AG10803 (cell line): ENCODE data around the gene ZNF37A.
A peak's percentile ranks its signal among the peaks of the same experiment; 100 is the strongest.
"Not testable (repeated sequence)": the region's sequence is repeated elsewhere in the genome, so short reads cannot be mapped to it uniquely, and the experiment has no call there.

Experiments
- DNase-seq: peaks from one replicate; pipeline ENCODE4 v3.0.0; 2010; ENCODE audit warnings: low read depth
- H3K4me3 ChIP-seq: 2 replicates; pipeline ENCODE4 v1.5.1; 2011; ENCODE audit warnings: mild to moderate bottlenecking, low read length, control low read depth
- TF ChIP-seq, protein P1 (sequence below): conservative IDR thresholded peaks from 2 replicates; pipeline ENCODE4 v1.5.1; 2011; ENCODE audit warnings: mild to moderate bottlenecking, low read length, control low read depth, inconsistent platforms

Gene ZNF37A

DNA sequence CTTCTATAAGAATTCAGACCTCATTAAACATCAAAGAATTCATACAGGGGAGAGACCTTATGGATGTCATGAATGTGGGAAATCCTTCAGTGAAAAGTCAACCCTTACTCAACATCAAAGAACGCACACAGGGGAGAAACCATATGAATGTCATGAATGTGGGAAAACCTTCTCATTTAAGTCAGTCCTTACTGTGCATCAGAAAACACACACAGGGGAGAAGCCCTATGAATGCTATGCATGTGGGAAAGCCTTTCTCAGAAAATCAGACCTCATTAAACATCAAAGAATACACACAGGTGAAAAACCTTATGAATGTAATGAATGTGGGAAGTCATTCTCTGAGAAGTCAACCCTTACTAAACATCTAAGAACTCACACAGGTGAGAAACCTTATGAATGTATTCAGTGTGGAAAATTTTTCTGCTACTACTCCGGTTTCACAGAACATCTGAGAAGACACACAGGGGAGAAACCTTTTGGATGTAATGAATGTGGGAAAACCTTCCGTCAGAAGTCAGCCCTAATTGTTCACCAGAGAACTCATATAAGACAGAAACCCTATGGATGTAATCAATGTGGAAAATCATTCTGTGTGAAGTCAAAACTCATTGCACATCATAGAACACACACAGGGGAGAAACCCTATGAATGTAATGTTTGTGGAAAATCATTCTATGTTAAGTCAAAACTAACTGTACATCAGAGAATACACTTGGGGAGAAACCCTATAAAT is 24.1 kb downstream of the ZNF37A start:
- TF ChIP-seq, protein P1, sequence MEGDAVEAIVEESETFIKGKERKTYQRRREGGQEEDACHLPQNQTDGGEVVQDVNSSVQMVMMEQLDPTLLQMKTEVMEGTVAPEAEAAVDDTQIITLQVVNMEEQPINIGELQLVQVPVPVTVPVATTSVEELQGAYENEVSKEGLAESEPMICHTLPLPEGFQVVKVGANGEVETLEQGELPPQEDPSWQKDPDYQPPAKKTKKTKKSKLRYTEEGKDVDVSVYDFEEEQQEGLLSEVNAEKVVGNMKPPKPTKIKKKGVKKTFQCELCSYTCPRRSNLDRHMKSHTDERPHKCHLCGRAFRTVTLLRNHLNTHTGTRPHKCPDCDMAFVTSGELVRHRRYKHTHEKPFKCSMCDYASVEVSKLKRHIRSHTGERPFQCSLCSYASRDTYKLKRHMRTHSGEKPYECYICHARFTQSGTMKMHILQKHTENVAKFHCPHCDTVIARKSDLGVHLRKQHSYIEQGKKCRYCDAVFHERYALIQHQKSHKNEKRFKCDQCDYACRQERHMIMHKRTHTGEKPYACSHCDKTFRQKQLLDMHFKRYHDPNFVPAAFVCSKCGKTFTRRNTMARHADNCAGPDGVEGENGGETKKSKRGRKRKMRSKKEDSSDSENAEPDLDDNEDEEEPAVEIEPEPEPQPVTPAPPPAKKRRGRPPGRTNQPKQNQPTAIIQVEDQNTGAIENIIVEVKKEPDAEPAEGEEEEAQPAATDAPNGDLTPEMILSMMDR = no peak
- no peak overlapping the region for H3K4me3 ChIP-seq
- DNase-seq = peak; percentile 17

DNA sequence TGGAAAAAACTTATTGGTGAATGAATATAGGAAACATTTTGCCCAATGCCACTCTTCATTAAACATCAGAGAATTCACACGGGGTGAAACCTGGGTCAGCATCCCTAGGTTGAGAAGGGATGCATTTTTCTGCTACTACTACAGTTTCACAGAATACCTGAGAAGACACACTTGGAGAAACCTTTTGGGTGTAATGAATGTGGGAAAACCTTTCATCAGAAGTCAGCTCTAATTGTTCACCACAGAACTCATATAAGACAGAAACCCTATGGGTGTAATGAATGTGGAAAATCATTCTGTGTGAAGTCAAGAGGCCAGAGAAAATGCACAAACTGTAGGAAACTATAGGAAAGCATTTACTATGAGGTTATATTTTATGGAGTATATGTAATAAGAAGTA is 24.9 kb downstream of the ZNF37A start:
- H3K4me3 ChIP-seq = no peak overlapping the region
- TF ChIP-seq, protein P1 = no peak
- DNase-seq = no peak

DNA sequence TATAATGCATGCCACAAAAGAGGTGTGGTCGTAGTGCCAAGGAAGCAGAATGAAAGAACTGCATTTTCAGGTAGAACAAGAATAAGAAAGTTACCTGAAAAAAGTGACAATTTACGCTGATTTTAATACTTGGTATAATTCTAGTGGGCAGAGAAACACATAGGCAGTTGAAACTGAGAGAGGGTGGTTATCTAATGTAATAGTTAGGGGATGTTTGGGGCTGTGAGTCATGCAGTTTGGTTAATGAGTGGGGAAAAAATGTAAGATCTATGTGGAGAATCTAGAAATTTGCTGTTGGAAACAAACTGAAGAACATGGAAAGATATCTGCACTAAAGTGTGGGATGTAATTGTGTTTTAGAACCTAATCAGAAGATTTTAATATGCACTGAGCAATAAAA is 33.7 kb downstream of the ZNF37A start:
- TF ChIP-seq, protein P1 = no peak
- peak; percentile 5 for DNase-seq
- H3K4me3 ChIP-seq = no peak overlapping the region

DNA sequence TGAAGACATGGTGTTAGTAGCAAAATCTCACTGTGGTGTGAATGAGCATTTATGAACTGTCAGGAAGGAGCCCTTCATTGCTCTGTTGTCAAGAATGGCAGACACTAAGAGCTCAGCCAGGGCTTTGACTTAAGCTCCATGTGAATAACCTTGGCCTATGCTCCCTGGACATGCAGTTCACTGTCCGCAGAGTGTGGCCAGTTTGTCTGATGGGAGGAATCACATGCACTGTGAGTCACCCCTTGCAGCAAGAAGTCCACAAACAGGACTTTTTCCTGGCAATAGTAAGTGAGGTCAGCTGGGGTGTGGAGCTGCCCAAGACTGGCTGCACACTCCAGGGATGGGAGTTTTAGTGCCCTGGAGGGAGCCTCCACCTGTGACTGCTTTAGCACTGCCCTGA is 49.5 kb downstream of the ZNF37A start:
- no peak overlapping the region for H3K4me3 ChIP-seq
- TF ChIP-seq, protein P1 = no peak
- no peak for DNase-seq

DNA sequence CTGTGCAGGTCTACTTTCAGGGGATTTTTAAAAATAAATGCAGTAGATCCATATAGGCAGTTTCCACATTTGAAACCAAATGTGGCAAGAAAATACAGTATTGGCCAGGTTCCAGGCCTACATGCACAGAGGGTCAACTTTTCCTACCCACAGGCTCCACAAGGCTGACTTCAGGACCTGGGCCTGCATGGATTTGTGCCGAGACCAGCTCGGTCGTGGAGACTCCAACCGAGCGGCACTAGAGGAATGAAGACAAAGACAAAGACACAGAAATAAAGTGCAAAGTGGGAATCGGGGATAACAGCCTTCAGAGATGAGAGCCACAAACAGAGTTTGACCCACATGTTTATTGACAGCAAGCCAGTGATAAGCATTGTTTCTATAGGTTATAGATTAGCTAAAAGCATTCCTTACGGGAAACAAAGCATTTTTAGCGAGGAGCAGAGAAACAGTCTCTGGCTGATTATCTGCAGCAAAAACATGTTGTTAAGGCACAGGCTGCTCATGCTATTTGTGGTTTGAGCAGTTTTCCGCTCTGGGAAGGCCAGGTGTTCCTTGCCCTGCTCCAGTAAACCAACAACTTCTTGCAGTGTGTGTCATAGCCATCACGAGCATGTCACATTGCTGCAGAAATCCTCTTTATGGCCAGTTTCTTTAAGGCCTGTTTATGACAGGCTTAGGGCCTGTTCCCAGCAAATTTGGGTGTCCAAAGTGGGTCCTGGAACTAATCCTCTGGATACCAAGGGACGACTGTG is 52.6 kb downstream of the ZNF37A start:
- DNase-seq = no peak
- TF ChIP-seq, protein P1 = no peak
- H3K4me3 ChIP-seq = no peak overlapping the region

DNA sequence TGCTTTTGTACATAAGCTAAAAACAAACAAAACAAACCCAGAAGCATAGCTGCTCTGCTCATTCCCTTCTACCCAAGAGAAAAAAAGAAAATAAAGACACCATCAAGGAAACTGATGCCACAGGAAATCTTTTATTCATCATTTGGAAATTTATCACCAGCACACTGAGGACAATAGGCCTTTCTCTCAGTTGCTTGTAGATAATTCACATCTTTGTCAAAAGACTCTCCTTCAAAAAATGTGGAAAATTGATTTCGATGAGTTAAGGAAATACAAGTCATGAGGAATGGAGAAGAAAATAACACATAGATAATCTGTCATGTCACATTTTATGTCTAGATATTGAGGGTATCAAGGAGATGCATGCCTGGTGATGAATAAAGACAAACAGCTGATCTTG is 53.5 kb downstream of the ZNF37A start:
- DNase-seq = no peak
- TF ChIP-seq, protein P1 = no peak
- no peak overlapping the region for H3K4me3 ChIP-seq

DNA sequence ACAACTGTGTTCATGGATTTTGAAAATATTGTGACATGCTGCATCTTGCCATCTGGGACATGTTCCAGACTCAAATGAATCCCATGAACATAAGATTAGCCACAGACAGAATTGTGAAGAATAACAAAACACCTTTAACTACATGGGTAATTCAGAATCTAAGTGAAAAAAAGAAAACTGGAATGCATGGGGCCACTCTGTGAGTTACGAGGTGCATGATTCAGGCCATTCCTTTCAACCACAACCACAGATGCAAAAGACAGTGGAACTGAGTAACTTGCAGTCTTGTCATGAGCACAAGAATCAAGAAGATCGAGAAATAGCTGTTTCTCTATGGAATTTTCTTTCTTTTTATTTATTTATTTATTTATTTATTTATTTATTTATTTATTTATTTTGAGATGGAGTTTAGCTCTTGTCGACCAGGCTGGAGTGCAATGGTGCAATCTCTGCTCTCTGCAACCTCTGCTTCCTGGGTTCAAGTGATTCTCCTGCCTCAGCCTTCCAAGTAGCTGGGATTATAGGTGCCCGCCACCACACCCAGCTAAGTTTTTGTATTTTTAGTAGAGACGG is 56.8 kb downstream of the ZNF37A start:
- peak; percentile 42 for DNase-seq

More for the DNA sequence above, 56.8 kb downstream of the ZNF37A start:
- not testable (repeated sequence) for H3K4me3 ChIP-seq
